NB4 (cell line): ENCODE results near the gene FAM107B.

Source experiments
- DNase-seq: peaks from one replicate; pipeline ENCODE4 v3.0.0; 2010; ENCODE audit warnings: low read depth
- H3K4me3 ChIP-seq: one replicate; pipeline ENCODE4 v1.5.1; 2011; ENCODE audit warnings: mild to moderate bottlenecking, low read depth, low read length, moderate library complexity
- MYC ChIP-seq: IDR thresholded peaks from 2 replicates; pipeline ENCODE4 v1.6.1; 2011; ENCODE audit warnings: low read depth, low read length
- POLR2A ChIP-seq: IDR thresholded peaks from 2 replicates; pipeline ENCODE4 v1.6.1; 2011; ENCODE audit warnings: mild to moderate bottlenecking; ENCODE audit not compliant: insufficient read length; ENCODE audit errors: extremely low read depth
- TF ChIP-seq, protein P1 (sequence below): IDR thresholded peaks from one replicate; pipeline ENCODE4 v1.5.1; 2012; ENCODE audit warnings: low read depth, low read length
- TF ChIP-seq, protein P2 (sequence below): IDR thresholded peaks from 2 replicates; pipeline ENCODE4 v1.6.1; 2011; ENCODE audit warnings: low read depth, low read length

The FAM107B gene

DNA sequence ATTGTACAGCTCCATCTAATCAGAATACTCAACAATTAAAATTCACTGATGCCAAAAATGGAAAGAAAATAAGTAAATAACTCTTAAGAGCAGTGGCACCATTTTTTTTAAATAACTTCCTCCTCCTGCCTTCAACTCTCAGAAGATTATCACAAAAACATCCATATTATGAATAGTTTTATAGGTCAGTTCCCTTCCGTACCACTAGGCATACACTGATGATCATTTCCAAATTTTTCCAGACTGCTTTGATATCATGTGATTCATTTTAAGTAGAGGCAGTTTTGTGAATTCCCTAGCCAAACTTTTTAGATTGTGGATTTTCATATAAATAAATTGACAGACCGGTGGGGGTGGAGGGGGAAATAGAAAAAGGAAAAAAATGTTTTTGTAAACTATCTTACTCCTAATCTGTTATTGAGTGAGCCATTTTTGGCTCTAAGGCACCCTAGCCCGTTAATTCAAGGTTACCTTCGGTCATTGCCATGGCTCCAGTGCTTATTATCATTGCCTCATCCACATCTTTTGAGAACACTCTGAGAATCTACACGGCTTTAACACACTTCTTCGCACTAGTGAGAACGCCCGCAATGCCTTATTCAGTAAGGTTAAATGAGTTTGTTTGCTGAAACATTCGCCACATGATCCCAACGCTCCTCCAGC, 1.0 kb downstream of the FAM107B start:
- TF ChIP-seq, protein P1, sequence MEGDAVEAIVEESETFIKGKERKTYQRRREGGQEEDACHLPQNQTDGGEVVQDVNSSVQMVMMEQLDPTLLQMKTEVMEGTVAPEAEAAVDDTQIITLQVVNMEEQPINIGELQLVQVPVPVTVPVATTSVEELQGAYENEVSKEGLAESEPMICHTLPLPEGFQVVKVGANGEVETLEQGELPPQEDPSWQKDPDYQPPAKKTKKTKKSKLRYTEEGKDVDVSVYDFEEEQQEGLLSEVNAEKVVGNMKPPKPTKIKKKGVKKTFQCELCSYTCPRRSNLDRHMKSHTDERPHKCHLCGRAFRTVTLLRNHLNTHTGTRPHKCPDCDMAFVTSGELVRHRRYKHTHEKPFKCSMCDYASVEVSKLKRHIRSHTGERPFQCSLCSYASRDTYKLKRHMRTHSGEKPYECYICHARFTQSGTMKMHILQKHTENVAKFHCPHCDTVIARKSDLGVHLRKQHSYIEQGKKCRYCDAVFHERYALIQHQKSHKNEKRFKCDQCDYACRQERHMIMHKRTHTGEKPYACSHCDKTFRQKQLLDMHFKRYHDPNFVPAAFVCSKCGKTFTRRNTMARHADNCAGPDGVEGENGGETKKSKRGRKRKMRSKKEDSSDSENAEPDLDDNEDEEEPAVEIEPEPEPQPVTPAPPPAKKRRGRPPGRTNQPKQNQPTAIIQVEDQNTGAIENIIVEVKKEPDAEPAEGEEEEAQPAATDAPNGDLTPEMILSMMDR, result no peak
- no peak for TF ChIP-seq MYC
- H3K4me3 ChIP-seq, result no peak overlapping the region

DNA sequence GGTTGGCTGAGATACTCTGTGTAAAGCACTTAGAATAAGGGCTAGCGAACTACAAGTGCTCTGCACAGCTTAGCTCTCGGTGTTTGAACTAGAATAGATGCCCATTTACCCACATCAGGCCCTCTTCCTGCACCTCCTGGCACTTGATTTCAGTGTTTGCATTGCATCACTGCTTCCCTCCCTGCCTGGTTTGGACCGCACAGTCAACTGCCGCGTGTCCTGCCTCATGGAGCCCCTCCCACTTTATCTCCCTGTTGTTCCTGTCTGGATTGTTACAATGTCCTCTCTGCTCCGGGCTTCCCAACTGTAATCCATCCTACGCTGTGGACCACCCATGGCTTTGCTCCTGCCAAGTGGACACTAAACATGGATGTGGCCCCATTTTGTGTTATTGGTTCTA, 2.3 kb downstream of the FAM107B start:
- DNase-seq, result no peak
- H3K4me3 ChIP-seq, result no peak overlapping the region
- TF ChIP-seq, protein P2, sequence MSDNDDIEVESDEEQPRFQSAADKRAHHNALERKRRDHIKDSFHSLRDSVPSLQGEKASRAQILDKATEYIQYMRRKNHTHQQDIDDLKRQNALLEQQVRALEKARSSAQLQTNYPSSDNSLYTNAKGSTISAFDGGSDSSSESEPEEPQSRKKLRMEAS, result no peak
- TF ChIP-seq, protein P1, result no peak
- TF ChIP-seq MYC, result no peak
- TF ChIP-seq POLR2A, result no peak

More for the DNA sequence above, 1.0 kb downstream of the FAM107B start:
- no peak for DNase-seq

DNA sequence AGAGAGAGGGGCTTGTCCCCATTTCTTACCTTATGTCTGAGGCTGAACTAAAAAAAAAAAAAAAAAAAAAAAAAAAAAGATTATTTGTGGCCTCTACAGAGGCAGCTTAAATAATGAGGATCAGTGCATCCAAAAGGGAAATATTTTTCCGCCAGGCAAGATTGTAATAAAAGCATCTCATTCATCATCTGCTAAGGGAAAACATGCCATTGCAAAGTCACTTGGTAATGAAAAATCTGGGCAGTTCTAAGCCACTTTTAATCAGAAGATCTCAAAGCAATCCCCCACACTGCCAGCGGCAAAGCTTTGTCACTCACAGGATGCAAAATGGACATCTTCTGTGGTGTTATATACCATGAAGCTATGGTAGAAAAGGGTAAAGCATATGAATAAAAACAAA, 3.8 kb downstream of the FAM107B start:
- no peak overlapping the region for H3K4me3 ChIP-seq
- TF ChIP-seq, protein P1, result no peak
- TF ChIP-seq MYC, result no peak
- TF ChIP-seq, protein P2, result no peak
- no peak for TF ChIP-seq POLR2A
- DNase-seq, result no peak

DNA sequence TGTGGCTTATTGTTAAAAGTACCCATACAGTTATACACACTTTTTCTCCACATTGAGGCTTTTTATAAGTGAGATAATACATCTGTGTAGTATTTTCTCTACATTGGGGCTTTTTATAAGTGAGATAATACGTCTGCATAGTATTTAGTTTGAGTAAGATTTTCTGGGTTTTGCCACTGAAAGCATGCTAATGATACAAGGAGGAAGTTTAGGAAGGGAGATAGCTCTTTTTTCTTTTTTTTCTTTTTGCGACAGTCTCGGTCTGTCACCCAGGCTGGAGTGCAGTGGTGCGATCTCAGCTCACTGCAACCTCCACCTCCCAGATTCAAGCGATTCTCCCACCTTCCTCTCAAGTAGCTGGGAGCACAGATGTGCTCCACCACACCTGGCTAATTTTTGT, 13.3 kb downstream of the FAM107B start:
- no peak for DNase-seq
- TF ChIP-seq, protein P1, result no peak
- TF ChIP-seq POLR2A (no peak), MYC (no peak)
- TF ChIP-seq, protein P2, result no peak
- H3K4me3 ChIP-seq, result no peak overlapping the region

DNA sequence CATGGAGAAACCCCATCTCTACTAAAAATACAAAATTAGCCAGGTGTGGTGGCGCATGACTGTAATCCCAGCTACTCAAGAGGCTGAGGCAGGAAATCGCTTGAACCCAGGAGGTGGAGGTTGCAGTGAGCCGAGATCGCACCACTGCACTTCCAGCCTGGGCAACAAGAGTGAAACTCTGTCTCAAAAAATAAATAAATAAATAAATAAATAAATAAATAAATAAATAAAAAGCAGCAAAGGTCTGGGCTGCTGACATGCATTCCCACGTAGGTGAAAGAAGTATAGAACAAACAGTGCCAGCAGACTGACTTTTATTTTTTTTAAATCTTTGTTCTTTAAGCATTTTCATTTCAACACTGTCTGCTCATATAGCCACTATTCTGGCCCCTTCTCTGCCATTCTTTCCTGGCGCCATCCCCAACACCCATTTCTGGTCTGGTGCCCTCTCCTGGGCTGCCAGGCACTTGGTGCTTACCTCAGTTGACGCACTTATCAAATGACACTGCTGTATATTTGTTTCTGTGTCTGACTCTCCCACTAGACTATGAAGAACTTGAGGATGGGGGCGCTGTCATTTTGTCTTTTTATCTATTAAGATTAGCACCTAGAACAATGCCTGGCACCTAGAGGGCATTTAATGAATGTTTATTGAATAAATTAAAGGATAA, 15.6 kb downstream of the FAM107B start:
- no peak for DNase-seq
- H3K4me3 ChIP-seq, result no peak overlapping the region
- TF ChIP-seq, protein P2, result no peak
- no peak for TF ChIP-seq MYC

DNA sequence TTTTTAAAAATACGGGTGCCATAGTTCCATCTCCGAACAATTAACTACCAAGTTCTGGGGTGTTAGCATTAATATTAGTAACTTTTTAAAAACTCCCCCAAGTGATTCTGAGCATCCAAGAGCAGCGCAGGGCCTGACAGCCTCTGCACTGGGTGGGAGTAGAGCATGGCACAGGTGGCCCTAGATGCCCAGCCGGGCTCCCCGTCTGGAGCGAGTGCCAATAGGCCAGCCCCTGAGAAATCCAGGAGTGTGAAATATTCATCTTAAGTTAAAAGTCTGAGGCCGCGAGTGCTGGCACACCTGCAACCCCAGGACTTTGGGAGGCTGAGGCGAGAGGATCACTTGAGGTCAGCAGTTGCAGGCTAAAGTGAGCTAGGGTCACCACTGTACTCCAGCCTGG, 16.2 kb downstream of the FAM107B start:
- TF ChIP-seq, protein P1, result no peak
- no peak for TF ChIP-seq MYC
- TF ChIP-seq, protein P2, result no peak
- DNase-seq, result no peak

More for the DNA sequence above, 16.2 kb downstream of the FAM107B start:
- H3K4me3 ChIP-seq, result no peak overlapping the region
